Measurements from ENCODE around the gene SLC12A1. TPM values are rescaled to one million over a fixed set of nuclear protein-coding genes. Genes with fewer than 3 reads are reported as not detected.

The SLC12A1 gene
- total RNA-seq, 1 donor from 2014 or later = not detected

DNA sequence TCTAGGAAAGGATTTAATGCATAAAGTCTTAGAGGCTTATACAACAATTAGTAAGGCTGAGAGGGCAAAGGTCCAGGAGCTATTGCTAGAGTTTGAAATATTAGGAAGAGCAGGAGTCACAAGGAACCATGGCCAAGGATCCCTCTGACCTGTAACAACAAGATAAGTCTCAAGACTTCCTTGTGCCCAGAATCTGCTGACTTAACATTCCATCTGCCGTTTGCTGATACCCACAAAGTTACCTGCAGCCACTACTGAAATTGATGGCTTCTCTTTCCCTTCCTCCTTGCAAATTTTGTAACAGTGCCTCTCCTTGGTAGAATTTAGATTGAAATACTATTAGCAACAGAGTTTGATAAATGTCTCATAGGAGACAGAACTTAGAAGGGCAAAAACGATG is 23.4 kb upstream of the SLC12A1 start:
- H3K9me3 Mint-ChIP-seq = no peaks in the 10 kb centered on the region
- POLR2A ChIA-PET = no interaction called here
- ATAC-seq (ENCODE audit: low read depth) (no peak), DNase-seq (no peak)
- intact Hi-C loops (cut with micrococcal nuclease) = no loop called here
- TF ChIP-seq, protein P1, sequence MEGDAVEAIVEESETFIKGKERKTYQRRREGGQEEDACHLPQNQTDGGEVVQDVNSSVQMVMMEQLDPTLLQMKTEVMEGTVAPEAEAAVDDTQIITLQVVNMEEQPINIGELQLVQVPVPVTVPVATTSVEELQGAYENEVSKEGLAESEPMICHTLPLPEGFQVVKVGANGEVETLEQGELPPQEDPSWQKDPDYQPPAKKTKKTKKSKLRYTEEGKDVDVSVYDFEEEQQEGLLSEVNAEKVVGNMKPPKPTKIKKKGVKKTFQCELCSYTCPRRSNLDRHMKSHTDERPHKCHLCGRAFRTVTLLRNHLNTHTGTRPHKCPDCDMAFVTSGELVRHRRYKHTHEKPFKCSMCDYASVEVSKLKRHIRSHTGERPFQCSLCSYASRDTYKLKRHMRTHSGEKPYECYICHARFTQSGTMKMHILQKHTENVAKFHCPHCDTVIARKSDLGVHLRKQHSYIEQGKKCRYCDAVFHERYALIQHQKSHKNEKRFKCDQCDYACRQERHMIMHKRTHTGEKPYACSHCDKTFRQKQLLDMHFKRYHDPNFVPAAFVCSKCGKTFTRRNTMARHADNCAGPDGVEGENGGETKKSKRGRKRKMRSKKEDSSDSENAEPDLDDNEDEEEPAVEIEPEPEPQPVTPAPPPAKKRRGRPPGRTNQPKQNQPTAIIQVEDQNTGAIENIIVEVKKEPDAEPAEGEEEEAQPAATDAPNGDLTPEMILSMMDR (IDR thresholded peaks at IDR 0.05) = no peak
- no peak overlapping the region for H3K27ac Mint-ChIP-seq
- CTCF ChIA-PET = no interaction called here
- no peaks in the 10 kb centered on the region for H3K4me1 Mint-ChIP-seq
- peaks cover 25% of the 10 kb centered on the region for H3K27me3 Mint-ChIP-seq
- H3K36me3 Mint-ChIP-seq (ENCODE audit: low read depth) = no peaks in the 10 kb centered on the region
- no peak overlapping the region for H3K4me3 Mint-ChIP-seq

DNA sequence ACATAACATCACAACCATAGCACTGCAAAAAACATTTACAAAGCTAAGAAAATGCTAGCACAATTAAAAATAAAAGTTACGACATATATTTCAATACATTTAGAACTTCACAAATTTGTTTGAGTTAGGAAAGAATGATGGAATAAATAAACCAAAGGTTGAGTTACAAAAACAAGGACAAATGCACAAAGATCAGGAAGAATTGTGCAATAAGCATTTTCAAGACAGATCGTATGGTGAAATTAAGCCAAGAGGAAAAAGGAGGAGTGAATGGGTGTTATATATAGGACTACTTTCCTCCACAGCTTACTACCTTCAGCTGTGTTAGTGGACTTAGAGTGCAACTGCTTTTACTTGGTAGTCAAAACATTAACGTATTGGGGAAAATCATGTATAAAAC is 20.6 kb upstream of the SLC12A1 start:
- POLR2A ChIA-PET = no interaction called here
- peaks cover 22% of the 10 kb centered on the region for H3K27me3 Mint-ChIP-seq
- no peaks in the 10 kb centered on the region for H3K9me3 Mint-ChIP-seq
- H3K4me3 Mint-ChIP-seq = no peak overlapping the region
- CTCF ChIA-PET = no interaction called here
- no peak for DNase-seq
- no peaks in the 10 kb centered on the region for H3K36me3 Mint-ChIP-seq (ENCODE audit: low read depth)
- TF ChIP-seq, protein P1 (IDR thresholded peaks at IDR 0.05) = no peak
- ATAC-seq (ENCODE audit: low read depth) = no peak
- H3K4me1 Mint-ChIP-seq = no peaks in the 10 kb centered on the region
- intact Hi-C loops (cut with micrococcal nuclease) = no loop called here
- H3K27ac Mint-ChIP-seq = no peak overlapping the region

DNA sequence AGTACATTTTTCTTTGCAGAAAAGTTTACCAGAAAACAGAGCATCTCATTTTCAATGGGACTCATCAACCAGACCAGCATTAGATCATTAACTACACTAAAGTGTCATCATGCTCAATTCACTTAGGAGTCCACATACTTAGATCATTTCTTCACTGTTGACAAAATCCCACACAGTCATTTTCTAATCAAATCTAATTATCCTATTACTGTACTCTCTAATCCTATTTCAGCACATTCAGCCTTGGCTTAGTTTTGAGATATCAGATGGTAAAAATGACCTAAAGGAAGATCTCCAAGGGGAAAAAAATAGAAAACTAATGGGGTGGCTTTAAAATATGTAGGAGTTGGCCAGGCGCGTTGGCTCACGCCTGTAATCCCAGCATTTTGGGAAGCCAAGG is 19.8 kb upstream of the SLC12A1 start:
- POLR2A ChIA-PET = no interaction called here
- CTCF ChIA-PET = no interaction called here
- Mint-ChIP-seq H3K4me3 (no peak overlapping the region), H3K27me3 (peaks cover 25% of the 10 kb centered on the region), H3K36me3 (ENCODE audit: low read depth) (no peaks in the 10 kb centered on the region), H3K27ac (no peak overlapping the region), H3K9me3 (no peaks in the 10 kb centered on the region), H3K4me1 (no peaks in the 10 kb centered on the region)
- ATAC-seq (ENCODE audit: low read depth) (no peak), DNase-seq (no peak)
- TF ChIP-seq, protein P1 (IDR thresholded peaks at IDR 0.05) = no peak
- intact Hi-C loops (cut with micrococcal nuclease) = no loop called here

DNA sequence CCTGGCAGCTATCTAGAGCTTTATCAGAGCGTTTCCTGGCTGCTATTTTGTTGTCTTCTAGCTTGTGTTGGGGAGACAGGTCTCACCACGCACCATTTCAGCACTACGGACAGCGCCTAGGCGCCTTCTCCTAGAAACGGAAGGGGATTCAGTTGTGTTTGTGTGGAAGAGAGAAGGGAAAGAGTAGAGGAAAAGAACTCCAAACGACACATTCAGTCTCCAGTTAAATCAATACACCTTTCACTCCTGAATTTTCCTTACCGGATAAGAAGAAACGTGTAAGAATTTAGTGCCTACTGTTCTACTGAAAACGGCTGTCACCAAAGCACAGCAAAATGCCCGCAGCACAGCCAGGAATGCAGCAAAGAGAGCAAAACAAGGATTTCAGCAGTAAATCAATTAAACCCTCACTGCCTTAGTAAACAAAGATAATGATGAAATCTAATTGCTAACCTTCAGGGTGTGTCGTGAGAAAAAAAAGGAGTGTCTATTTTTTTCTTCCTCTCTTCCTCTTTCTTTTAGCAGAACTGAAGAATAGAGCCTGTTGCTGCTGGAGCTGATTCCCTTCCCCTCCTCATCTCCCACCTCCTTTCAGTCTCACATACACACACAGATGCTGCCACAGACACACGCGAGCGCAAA is 15.0 kb upstream of the SLC12A1 start:
- H3K27me3 Mint-ChIP-seq = peaks cover 19% of the 10 kb centered on the region
- TF ChIP-seq, protein P1 (IDR thresholded peaks at IDR 0.05) = no peak
- H3K4me1 Mint-ChIP-seq = peaks cover 3% of the 10 kb centered on the region
- ChIA-PET CTCF (no interaction called here), POLR2A (no interaction called here)
- no peak overlapping the region for H3K27ac Mint-ChIP-seq
- no peak for ATAC-seq (ENCODE audit: low read depth)
- intact Hi-C loops (cut with micrococcal nuclease) = loop anchor here (1.0 to 10.0 kb wide), 3 partner anchors 36 to 141 kb away; partner anchors contain the start of gene DUT
- H3K36me3 Mint-ChIP-seq (ENCODE audit: low read depth) = no peaks in the 10 kb centered on the region
- no peak overlapping the region for H3K4me3 Mint-ChIP-seq
- no peaks in the 10 kb centered on the region for H3K9me3 Mint-ChIP-seq
- no peak for DNase-seq

DNA sequence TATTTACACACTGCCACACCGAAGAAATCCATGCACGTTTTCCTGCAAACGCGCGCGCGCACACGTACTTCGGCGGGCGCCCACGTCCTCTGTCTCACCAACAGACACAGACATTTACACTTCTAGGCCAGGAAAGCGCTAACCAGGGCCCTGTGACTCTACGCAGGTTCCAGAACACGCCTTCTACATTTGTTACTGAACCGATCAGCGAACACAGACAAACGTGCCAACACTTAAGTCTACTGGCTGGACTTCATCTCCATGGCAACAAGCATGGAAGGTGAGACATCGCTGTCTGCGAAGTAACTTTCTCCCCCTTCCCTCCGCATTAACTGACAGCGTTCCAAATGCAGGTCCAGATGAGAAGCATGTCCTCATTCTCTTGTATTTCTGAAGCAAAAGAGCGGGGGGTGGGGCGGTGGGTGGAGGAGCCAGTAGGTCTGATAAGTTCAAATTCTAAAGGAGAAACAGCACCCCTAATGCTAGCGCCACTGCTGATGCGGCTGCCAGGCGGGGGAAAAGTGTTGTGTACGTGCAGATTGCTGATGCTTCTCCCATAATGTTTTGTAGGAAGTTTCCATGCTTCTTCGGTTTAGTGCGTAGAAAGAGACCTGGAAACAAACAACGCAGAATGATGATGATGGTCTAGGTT is 14.4 kb upstream of the SLC12A1 start, which contains the start of gene CTXN2:
TSS of gene CTXN2 (plus strand) at position 92 of the 652 bp plus-strand sequence. CDS start 9,636 bp downstream, outside the sequence.
- Mint-ChIP-seq H3K9me3 (no peaks in the 10 kb centered on the region), H3K27me3 (peaks cover 22% of the 10 kb centered on the region), H3K27ac (no peak within 1 kb of the TSS), H3K4me1 (peaks cover 3% of the 10 kb centered on the region), H3K36me3 (ENCODE audit: low read depth) (no peaks in the 10 kb centered on the region), H3K4me3 (no peak within 1 kb of the TSS)
- DNase-seq (no peak), ATAC-seq (ENCODE audit: low read depth) (no peak)
- POLR2A ChIA-PET = no interaction called here
- TF ChIP-seq, protein P1 (IDR thresholded peaks at IDR 0.05) = no peak
- CTCF ChIA-PET = no interaction called here
- intact Hi-C loops (cut with micrococcal nuclease) = loop anchor here (5.0 to 10.0 kb wide), 2 partner anchors 57 to 141 kb away; partner anchors contain the start of gene DUT
